GM10248 (cell line): ENCODE results near the gene HJURP.

Source experiments
- CTCF ChIA-PET: fragments of 300-600 bp; sonication (Branson Sonifier 250); formaldehyde crosslinking; extraction: SDS; loops from one replicate; lab custom pipeline; 2021; ENCODE audit warnings: antibody characterized with exemption; lab: Yijun Ruan, JAX
- POLR2A ChIA-PET: fragments of 350-650 bp; sonication (Branson Sonifier 250); formaldehyde crosslinking; extraction: SDS; loops from one replicate; lab custom pipeline; 2020; ENCODE audit warnings: antibody characterized with exemption; lab: Yijun Ruan, JAX
- DNase-seq: peaks from one replicate; pipeline ENCODE4 v3.0.0; 2012; ENCODE audit errors: extremely low spot score
- TF ChIP-seq, protein P1 (sequence below): IDR thresholded peaks from 2 replicates; pipeline ENCODE4 v1.5.1; 2012; ENCODE audit warnings: mild to moderate bottlenecking, low read depth; ENCODE audit errors: extremely low read depth, missing control alignments, control extremely low read depth

Gene HJURP

DNA sequence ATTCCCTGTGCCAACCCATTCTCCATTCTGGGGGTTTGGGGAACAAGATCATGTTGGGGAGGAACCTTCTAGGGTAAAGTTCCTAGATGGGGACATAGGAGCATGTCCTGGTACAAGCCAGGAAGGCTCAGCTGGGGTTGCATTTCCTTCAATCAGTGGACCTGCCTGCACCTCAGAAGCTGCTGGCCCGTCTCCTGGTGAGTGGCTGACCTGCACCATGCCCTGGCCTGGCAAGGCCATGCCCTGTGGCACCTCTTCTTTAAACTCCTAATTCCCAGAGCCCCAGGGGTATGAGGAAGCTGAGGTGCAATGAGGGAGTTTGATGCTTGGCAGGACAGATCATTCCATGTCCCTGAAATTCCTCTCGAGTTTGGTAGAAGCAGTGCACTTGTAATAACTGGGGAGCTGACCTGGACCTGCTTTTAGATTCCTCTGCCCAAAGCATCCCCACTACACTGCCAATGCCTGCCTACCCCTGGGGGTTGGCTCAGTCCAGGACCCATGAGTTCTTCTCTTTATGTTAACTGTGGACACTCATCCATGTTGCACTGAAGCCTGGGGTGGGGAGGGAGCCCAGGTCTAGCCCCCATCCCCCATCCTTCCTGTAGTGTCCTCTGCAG lies 50.9 kb downstream of the HJURP start:
- DNase-seq: no peak
- ChIA-PET CTCF (interaction anchor here (1.4 kb wide), 1 partner anchor 11 kb away, joined by 3 read pairs; no protein-coding TSS in a partner anchor), POLR2A (no interaction called here)
- TF ChIP-seq, protein P1, sequence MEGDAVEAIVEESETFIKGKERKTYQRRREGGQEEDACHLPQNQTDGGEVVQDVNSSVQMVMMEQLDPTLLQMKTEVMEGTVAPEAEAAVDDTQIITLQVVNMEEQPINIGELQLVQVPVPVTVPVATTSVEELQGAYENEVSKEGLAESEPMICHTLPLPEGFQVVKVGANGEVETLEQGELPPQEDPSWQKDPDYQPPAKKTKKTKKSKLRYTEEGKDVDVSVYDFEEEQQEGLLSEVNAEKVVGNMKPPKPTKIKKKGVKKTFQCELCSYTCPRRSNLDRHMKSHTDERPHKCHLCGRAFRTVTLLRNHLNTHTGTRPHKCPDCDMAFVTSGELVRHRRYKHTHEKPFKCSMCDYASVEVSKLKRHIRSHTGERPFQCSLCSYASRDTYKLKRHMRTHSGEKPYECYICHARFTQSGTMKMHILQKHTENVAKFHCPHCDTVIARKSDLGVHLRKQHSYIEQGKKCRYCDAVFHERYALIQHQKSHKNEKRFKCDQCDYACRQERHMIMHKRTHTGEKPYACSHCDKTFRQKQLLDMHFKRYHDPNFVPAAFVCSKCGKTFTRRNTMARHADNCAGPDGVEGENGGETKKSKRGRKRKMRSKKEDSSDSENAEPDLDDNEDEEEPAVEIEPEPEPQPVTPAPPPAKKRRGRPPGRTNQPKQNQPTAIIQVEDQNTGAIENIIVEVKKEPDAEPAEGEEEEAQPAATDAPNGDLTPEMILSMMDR: no peak

DNA sequence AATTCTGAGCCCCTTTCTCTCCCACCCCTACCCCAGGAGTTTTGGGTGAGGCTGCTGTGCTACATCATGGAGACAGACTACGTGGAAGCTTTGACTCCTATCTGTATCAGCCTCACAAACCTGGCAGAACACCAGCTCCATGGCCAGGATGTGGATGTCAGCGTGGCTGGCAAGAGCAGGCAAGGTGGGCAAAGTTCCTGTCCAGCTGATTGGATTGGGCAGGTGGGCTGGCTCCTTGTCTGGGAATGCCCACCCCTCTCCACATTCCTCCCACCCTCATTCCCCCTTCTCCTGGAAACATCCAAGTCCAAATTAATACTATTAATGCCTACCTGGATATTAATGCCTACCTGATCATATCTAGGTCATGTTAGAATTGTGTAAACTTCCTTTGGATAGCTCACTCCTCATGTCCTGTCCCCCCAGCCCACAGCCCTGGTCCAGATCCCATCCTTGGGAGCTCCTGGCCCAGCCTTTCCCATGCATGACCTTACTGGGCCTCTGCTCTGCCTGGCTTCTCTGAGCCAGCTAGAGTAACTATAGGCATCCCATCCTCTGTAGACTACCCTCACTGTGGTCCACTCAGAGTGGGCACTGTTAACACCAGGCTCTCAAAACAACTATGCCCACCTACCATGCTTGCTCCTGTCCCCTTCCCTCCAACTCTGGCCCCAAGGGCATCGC lies 52.1 kb downstream of the HJURP start:
- TF ChIP-seq, protein P1: no peak
- DNase-seq: no peak
- CTCF ChIA-PET: no interaction called here
- POLR2A ChIA-PET: no interaction called here

DNA sequence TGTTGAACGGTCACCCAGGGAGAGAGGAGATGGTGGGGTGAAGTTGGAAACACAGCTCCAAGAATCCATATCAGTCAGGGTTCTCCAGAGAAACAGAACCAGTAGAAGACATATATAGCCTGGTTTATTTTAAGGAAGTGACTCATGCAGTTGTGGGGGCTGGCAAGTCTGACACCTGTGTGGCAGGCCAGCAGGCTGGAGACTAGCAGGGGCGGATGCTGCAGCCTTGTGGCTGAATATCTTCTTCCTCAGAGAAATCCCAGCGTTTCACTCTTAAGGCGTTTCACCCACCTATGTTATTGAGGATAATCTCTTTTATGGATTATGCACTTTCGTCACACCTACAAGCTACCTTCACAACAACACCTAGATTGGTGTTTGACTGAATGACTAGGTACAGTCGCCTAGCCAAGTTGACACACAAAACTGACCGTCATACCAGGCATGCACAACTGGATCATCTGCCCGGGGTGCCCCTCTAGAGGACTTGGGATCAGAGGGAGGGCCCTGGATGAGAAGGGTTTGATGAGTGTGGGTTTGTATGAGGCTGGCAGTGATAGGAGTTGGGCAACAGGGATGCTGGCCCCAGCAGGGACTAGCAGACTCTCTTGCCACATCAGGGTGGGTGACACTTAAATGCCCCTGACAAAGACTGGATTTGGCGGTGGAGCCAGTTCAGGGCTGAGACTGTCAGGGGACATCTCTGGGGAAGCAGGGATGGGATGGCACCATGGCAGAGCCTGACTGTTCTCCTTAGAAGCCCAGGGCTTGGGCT lies 52.8 kb downstream of the HJURP start:
- CTCF ChIA-PET: no interaction called here
- POLR2A ChIA-PET: no interaction called here
- TF ChIP-seq, protein P1: no peak
- no peak for DNase-seq

DNA sequence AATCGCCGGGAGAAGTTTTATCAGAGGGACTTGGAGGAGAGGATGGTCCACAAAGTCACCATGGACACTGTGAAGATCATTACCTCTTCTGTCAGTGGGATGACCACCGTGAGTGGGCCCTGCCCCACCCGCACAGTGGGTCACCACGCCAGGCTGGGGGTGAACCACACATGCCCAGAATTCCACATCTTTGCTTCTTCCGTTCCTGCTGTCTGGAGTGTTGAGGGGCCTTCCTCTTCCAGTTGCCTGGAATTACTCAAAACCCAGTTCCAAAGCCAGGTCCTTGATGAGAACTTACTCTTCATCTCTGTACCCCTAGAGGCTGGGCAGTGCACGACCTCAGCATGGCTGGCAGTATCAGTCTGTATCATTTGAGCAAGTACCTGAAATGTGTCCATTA lies 54.1 kb downstream of the HJURP start:
- CTCF ChIA-PET: interaction anchor here (1.6 kb wide), 1 partner anchor 89 kb away, joined by 3 read pairs; no protein-coding TSS in a partner anchor
- DNase-seq: no peak
- TF ChIP-seq, protein P1: no peak
- POLR2A ChIA-PET: no interaction called here

DNA sequence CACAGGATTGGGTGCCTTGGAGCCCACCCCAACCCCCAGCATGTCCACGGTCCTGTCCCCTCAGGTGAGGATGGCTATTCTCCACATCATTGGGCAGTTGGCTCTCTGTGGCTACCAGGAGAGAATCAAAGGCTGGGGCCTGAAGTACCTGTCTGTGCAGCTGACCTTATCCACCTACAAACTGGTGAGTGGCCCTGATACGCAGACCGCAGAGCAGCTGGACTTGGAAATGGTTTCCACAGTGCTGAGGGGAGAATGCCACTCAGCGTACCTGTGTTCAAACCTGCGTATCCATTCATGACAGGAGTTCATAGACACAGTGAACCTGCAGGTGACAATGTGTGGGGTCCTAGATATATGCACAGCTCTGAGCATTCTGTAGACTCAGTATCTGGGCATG lies 54.6 kb downstream of the HJURP start:
- ChIA-PET POLR2A (no interaction called here), CTCF (interaction anchor here (1.6 kb wide), 1 partner anchor 88 kb away, joined by 3 read pairs; no protein-coding TSS in a partner anchor)
- no peak for DNase-seq
- TF ChIP-seq, protein P1: no peak

DNA sequence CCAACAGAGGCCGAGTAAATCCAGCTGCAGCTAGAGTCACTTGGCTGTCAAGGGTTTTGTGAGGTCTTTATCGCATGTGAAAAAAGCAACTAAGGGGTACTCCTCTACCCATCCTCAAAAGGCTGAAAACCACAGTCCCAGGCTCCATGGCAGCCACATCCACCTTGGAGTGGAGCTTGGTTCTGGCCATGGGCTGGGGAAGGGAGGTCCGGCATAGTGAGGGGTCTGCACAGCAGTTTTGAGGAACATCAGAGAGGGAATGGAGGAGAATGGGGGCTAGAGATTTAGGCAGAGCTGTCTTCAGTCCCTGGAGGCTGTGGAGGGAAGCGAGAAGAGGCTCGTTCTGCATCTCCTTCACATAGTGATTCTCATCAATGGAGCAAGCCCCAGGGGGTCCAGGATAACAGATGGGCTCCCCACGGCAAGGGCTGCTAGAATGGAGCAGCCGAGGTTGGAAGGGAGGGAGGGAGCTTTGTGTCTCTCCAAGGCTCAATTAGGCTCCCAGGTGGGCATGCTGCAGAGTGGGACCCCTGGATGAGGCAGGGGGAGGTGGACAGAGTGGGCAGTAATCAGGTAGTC lies 55.2 kb downstream of the HJURP start:
- DNase-seq: no peak
- POLR2A ChIA-PET: no interaction called here
- CTCF ChIA-PET: interaction anchor here (1.2 to 1.6 kb wide), 2 partner anchors 58 to 88 kb away, joined by 3 to 4 read pairs; no protein-coding TSS in a partner anchor
- TF ChIP-seq, protein P1: no peak
